ENCODE measurements around the gene EEIG2. TPM values are rescaled to one million over a fixed set of nuclear protein-coding genes. Genes with fewer than 3 reads are reported as not detected.

The EEIG2 gene
- polyA plus RNA-seq, 1 of the 3 experiments (the other 2 are of a cell fraction), result 2.9 TPM

GRCh38 chr1:108570128-108570527 is 10.2 kb downstream of the EEIG2 start:
- peaks cover 5 to 8% of the 10 kb centered on the region in 2 experiments; a peak in 3 of 4 replicates for H3K4me1 ChIP-seq (ENCODE audit: control insufficient read depth in 1 of 2, insufficient read depth in 2 of 2, low read depth in 1 of 2, low read length in 1 of 2)
- no peaks in the 10 kb centered on the region for H3K9me2 ChIP-seq
- no peaks in the 10 kb centered on the region for H3K9me3 ChIP-seq
- no peaks in the 10 kb centered on the region for H4K20me1 ChIP-seq (ENCODE audit: insufficient read depth)
- TF ChIP-seq USF2 (IDR thresholded peaks at IDR 0.05; ENCODE audit: borderline replicate concordance, low read depth, low read length), result no peak
- TF ChIP-seq CTCF (IDR thresholded peaks at IDR 0.05), result peak; percentile 42
- peak; percentile 23; the same call in 1 of the 2 replicates for TF ChIP-seq MXI1 (IDR thresholded peaks at IDR 0.05; ENCODE audit: low read depth, low read length)
- TF ChIP-seq RAD21 (IDR thresholded peaks at IDR 0.05; ENCODE audit: low read length), result peak; percentile 62
- H3K79me2 ChIP-seq (ENCODE audit: insufficient read depth), result peaks cover 36% of the 10 kb centered on the region; the same call in 1 of the 2 replicates
- no peaks in the 10 kb centered on the region for H3K36me3 ChIP-seq (replicated peaks in 1 of 2; ENCODE audit: control insufficient read depth in 1 of 2, insufficient read depth in 2 of 2, low read length in 1 of 2)
- H3K27me3 ChIP-seq (ENCODE audit: insufficient read depth), result no peaks in the 10 kb centered on the region
- no peak overlapping the region for H3K9ac ChIP-seq
- no peak overlapping the region for H2AFZ ChIP-seq (ENCODE audit: low read depth)
- POLR2A ChIA-PET, result no interaction called here
- peak; percentile 31 for DNase-seq
- no peak overlapping the region for H3K27ac ChIP-seq (ENCODE audit: low read depth in 2 of 2, low read length in 1 of 2)
- H3K4me2 ChIP-seq, result no peak overlapping the region
- no peak overlapping the region for H3K4me3 ChIP-seq (ENCODE audit: low read depth in 2 of 2, low read length in 1 of 2)
- H3F3A ChIP-seq (replicated peaks; ENCODE audit: insufficient read depth), result peaks cover 5% of the 10 kb centered on the region
- CTCF ChIA-PET, result interaction anchor here (0.8 to 3.2 kb wide), 5 partner anchors 10 to 59 kb away, joined by 3 to 18 read pairs (median 4); partner anchors contain the start of gene EEIG2

- DNase-seq, result no peak
- H3K4me1 ChIP-seq (ENCODE audit: control insufficient read depth in 1 of 2, insufficient read depth in 2 of 2, low read depth in 1 of 2, low read length in 1 of 2), result peaks cover 5 to 9% of the 10 kb centered on the region in 2 experiments; a peak in 3 of 4 replicates
- ChIA-PET POLR2A (no interaction called here), CTCF (interaction anchor here (1.7 to 3.2 kb wide), 2 partner anchors 11 to 57 kb away, joined by 3 to 18 read pairs; partner anchors contain the start of gene EEIG2)
- no peak overlapping the region for H3K9ac ChIP-seq
- no peak overlapping the region for H2AFZ ChIP-seq (ENCODE audit: low read depth)
- no peak overlapping the region for H3K4me2 ChIP-seq
- H3K9me2 ChIP-seq, result no peaks in the 10 kb centered on the region
- no peak overlapping the region for H3K4me3 ChIP-seq (ENCODE audit: low read depth in 2 of 2, low read length in 1 of 2)
- 93% methylated on average over 7 of the region's 7 CpGs for WGBS (ENCODE audit: low lambda C conversion rate)
- no peaks in the 10 kb centered on the region for H3K9me3 ChIP-seq
- H3K27me3 ChIP-seq (ENCODE audit: insufficient read depth), result no peaks in the 10 kb centered on the region
- H3K36me3 ChIP-seq (replicated peaks in 1 of 2; ENCODE audit: control insufficient read depth in 1 of 2, insufficient read depth in 2 of 2, low read length in 1 of 2), result no peaks in the 10 kb centered on the region
- H3K79me2 ChIP-seq (ENCODE audit: insufficient read depth), result peaks cover 32% of the 10 kb centered on the region; the same call in 1 of the 2 replicates
- no peak overlapping the region for H3K27ac ChIP-seq (ENCODE audit: low read depth in 2 of 2, low read length in 1 of 2)
- peaks cover 9% of the 10 kb centered on the region for H3F3A ChIP-seq (replicated peaks; ENCODE audit: insufficient read depth)
- H4K20me1 ChIP-seq (ENCODE audit: insufficient read depth), result no peaks in the 10 kb centered on the region
- TF ChIP-seq RCOR1 (IDR thresholded peaks at IDR 0.05; ENCODE audit: low read length), result no peak
- TF ChIP-seq CTCF (IDR thresholded peaks at IDR 0.05), result no peak
- no peak for TF ChIP-seq CHD2 (IDR thresholded peaks at IDR 0.05; ENCODE audit: low read length, partially characterized antibody)
- no peak for TF ChIP-seq FOSL2 (IDR thresholded peaks at IDR 0.05; ENCODE audit: borderline replicate concordance, low read depth)
- TF ChIP-seq EZH2phosphoT487 (IDR thresholded peaks at IDR 0.05; ENCODE audit: borderline replicate concordance, low read depth), result no peak
- TF ChIP-seq RAD21 (IDR thresholded peaks at IDR 0.05; ENCODE audit: low read length), result no peak
- no peak for TF ChIP-seq ZBTB33 (IDR thresholded peaks at IDR 0.05; ENCODE audit: borderline replicate concordance, low read depth)
- TF ChIP-seq SMC3 (IDR thresholded peaks at IDR 0.05; ENCODE audit: low read depth, low read length), result no peak
- TF ChIP-seq GABPA (IDR thresholded peaks at IDR 0.05; ENCODE audit: low read depth), result no peak
- TF ChIP-seq JUND (IDR thresholded peaks at IDR 0.05), result no peak
- TF ChIP-seq YY1 (IDR thresholded peaks at IDR 0.05; ENCODE audit: low read depth), result no peak
- TF ChIP-seq ELF1 (IDR thresholded peaks at IDR 0.05), result no peak
- TF ChIP-seq USF2 (IDR thresholded peaks at IDR 0.05; ENCODE audit: borderline replicate concordance, low read depth, low read length), result no peak
- TF ChIP-seq MAX (IDR thresholded peaks at IDR 0.05; ENCODE audit: low read depth), result no peak
- TF ChIP-seq MEF2A (IDR thresholded peaks at IDR 0.05; ENCODE audit: borderline replicate concordance, low read depth), result no peak
- TF ChIP-seq TAF1 (IDR thresholded peaks at IDR 0.05; ENCODE audit: borderline replicate concordance, low read depth, low read length), result no peak
- TF ChIP-seq RFX5 (IDR thresholded peaks at IDR 0.05; ENCODE audit: low read length), result no peak
- no peak for TF ChIP-seq SIN3A (IDR thresholded peaks at IDR 0.05; ENCODE audit: borderline replicate concordance, low read depth, low read length)
Observed at GRCh38 chr1:108570998-108571401, 11.1 kb downstream of the EEIG2 start.

Measured in SK-N-SH (cell line).